ENCODE measurements around the gene ATP1A3. TPM values are rescaled to one million over a fixed set of nuclear protein-coding genes. Genes with fewer than 3 reads are reported as not detected.

ATP1A3 gene
- polyA plus RNA-seq, 1 donor from 2014 or later, result 1.2 TPM

GRCh38 chr19:41926028-41926762, 67.8 kb downstream of the ATP1A3 start:
- H3K27ac Mint-ChIP-seq, result no peak overlapping the region
- no peaks in the 10 kb centered on the region for H3K9me3 Mint-ChIP-seq
- H3K4me3 Mint-ChIP-seq, result no peak overlapping the region
- peaks cover 24% of the 10 kb centered on the region for H3K27me3 Mint-ChIP-seq
- H3K4me1 Mint-ChIP-seq, result peaks cover 18 to 32% (median 31%) of the 10 kb centered on the region in 3 donors
- H3K36me3 Mint-ChIP-seq, result no peaks in the 10 kb centered on the region

GRCh38 chr19:41925208-41926003, 68.6 kb downstream of the ATP1A3 start:
- H3K4me1 Mint-ChIP-seq, result peaks cover 12 to 31% (median 26%) of the 10 kb centered on the region in 3 donors
- H3K27ac Mint-ChIP-seq, result no peak overlapping the region
- H3K4me3 Mint-ChIP-seq, result no peak overlapping the region
- H3K36me3 Mint-ChIP-seq, result no peaks in the 10 kb centered on the region
- H3K27me3 Mint-ChIP-seq, result peaks cover 25% of the 10 kb centered on the region
- H3K9me3 Mint-ChIP-seq, result no peaks in the 10 kb centered on the region

- Mint-ChIP-seq H3K36me3 (no peaks in the 10 kb centered on the region), H3K4me1 (peaks cover 5 to 23% (median 18%) of the 10 kb centered on the region in 3 donors), H3K27me3 (peaks cover 16% of the 10 kb centered on the region), H3K27ac (no peak overlapping the region), H3K9me3 (no peaks in the 10 kb centered on the region), H3K4me3 (peak overlapping the region in 1 of 4 donors; percentile 24)
Measured at GRCh38 chr19:41924151-41925145, 69.6 kb downstream of the ATP1A3 start.

- H3K9me3 Mint-ChIP-seq, result no peaks in the 10 kb centered on the region
- H3K36me3 Mint-ChIP-seq, result no peaks in the 10 kb centered on the region
- H3K4me3 Mint-ChIP-seq, result peak overlapping the region in 2 of 4 donors; percentile 50 to 80
- H3K27me3 Mint-ChIP-seq, result peaks cover 13% of the 10 kb centered on the region
- peaks cover 5 to 16% (median 12%) of the 10 kb centered on the region in 3 donors for H3K4me1 Mint-ChIP-seq
- H3K27ac Mint-ChIP-seq, result peak overlapping the region in 1 of 3 donors; percentile 17
Measured at GRCh38 chr19:41923045-41923788, 70.8 kb downstream of the ATP1A3 start.

- Mint-ChIP-seq H3K4me1 (peaks cover 5 to 16% (median 12%) of the 10 kb centered on the region in 3 donors), H3K4me3 (no peak overlapping the region), H3K9me3 (no peaks in the 10 kb centered on the region), H3K27me3 (peaks cover 13% of the 10 kb centered on the region), H3K27ac (peak overlapping the region in 1 of 3 donors; percentile 62), H3K36me3 (no peaks in the 10 kb centered on the region)
Measured at GRCh38 chr19:41922585-41922984, 71.4 kb downstream of the ATP1A3 start.

GRCh38 chr19:41921577-41922576, 72.2 kb downstream of the ATP1A3 start:
- H3K27me3 Mint-ChIP-seq, result peaks cover 13% of the 10 kb centered on the region
- peak overlapping the region in 1 of 3 donors; percentile 62 for H3K27ac Mint-ChIP-seq
- H3K9me3 Mint-ChIP-seq, result no peaks in the 10 kb centered on the region
- H3K36me3 Mint-ChIP-seq, result no peaks in the 10 kb centered on the region
- H3K4me3 Mint-ChIP-seq, result peak overlapping the region in 3 of 4 donors; percentile 42 to 55 (median 43)
- H3K4me1 Mint-ChIP-seq, result peaks cover 5 to 16% (median 12%) of the 10 kb centered on the region in 3 donors

- Mint-ChIP-seq H3K4me3 (peak overlapping the region in 1 of 4 donors; percentile 42), H3K4me1 (peaks cover 5 to 16% (median 12%) of the 10 kb centered on the region in 3 donors), H3K27me3 (peaks cover 13% of the 10 kb centered on the region), H3K27ac (peak overlapping the region in 1 of 3 donors; percentile 27), H3K9me3 (no peaks in the 10 kb centered on the region), H3K36me3 (no peaks in the 10 kb centered on the region)
Measured at GRCh38 chr19:41920882-41921576, 73.0 kb downstream of the ATP1A3 start.

- no peak overlapping the region for H3K4me3 Mint-ChIP-seq
- peaks cover 5 to 16% (median 12%) of the 10 kb centered on the region in 3 donors for H3K4me1 Mint-ChIP-seq
- H3K9me3 Mint-ChIP-seq, result no peaks in the 10 kb centered on the region
- no peaks in the 10 kb centered on the region for H3K36me3 Mint-ChIP-seq
- no peak overlapping the region for H3K27ac Mint-ChIP-seq
- peaks cover 13% of the 10 kb centered on the region for H3K27me3 Mint-ChIP-seq
Measured at GRCh38 chr19:41919948-41920712, 73.9 kb downstream of the ATP1A3 start.

GRCh38 chr19:41918653-41919244, 75.3 kb downstream of the ATP1A3 start:
- H3K36me3 Mint-ChIP-seq, result no peaks in the 10 kb centered on the region
- H3K27ac Mint-ChIP-seq, result no peak overlapping the region
- H3K9me3 Mint-ChIP-seq, result no peaks in the 10 kb centered on the region
- peaks cover 16% of the 10 kb centered on the region for H3K27me3 Mint-ChIP-seq
- H3K4me3 Mint-ChIP-seq, result no peak overlapping the region
- peaks cover 5 to 14% (median 14%) of the 10 kb centered on the region in 3 donors for H3K4me1 Mint-ChIP-seq

GRCh38 chr19:41918095-41918494, 75.9 kb downstream of the ATP1A3 start:
- H3K9me3 Mint-ChIP-seq, result no peaks in the 10 kb centered on the region
- H3K36me3 Mint-ChIP-seq, result no peaks in the 10 kb centered on the region
- no peak overlapping the region for H3K4me3 Mint-ChIP-seq
- no peak overlapping the region for H3K27ac Mint-ChIP-seq
- H3K4me1 Mint-ChIP-seq, result peaks cover 1 to 15% (median 10%) of the 10 kb centered on the region in 3 donors
- H3K27me3 Mint-ChIP-seq, result peaks cover 13% of the 10 kb centered on the region

- Mint-ChIP-seq H3K4me3 (no peak overlapping the region), H3K27me3 (peaks cover 13% of the 10 kb centered on the region), H3K36me3 (no peaks in the 10 kb centered on the region), H3K9me3 (no peaks in the 10 kb centered on the region), H3K27ac (no peak overlapping the region), H3K4me1 (peaks cover 0 to 16% (median 9%) of the 10 kb centered on the region in 3 donors)
Measured at GRCh38 chr19:41917676-41918075, 76.4 kb downstream of the ATP1A3 start.
